NCI-H187 (cell line): Measurements from ENCODE around the gene MMP7.

Experiments
- DNase-seq, 2 experiments: peaks; one replicate each; lab custom pipeline; 2025; lab: John Stamatoyannopoulos, UW

MMP7 gene

DNA sequence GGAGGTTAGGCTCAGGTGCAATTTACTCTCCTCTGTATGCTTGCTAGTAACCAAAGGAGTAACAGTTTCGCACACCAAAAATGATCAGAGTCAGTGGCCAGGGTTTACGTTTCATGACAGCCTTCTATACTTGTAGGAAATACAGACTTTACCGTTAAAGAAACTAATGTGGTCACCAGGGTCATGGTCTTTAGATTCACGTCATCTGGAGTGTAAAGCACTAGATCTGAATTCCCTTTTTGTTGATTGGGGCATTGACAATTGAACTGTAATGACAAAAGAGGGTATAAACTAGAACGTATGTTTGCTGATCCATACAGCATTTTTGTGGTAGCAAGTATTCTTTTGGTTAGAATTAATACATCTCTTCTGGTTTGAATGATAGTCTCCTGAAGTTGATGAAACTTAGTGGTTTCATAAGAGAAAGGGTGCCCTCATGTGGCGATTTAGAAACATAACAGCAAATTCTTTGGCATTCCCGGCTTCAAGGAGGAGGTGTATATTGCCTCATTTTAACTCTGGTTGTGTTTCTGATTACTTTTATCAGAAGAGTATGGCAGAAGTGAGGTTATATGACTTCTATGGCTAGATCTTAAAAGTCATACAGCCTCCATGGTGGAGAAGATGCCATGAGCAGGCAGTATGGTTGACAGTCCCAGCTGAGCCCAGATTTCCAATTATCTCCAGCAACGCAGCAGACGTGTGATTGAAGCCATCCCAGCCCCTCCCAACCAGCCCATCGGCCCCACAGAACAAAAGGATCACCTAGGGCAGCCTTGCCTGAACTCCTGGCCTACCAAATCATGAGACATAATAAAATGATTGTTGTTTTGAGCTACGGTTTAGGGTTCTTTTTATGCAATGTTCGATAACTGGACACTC lies 35.1 kb downstream of the MMP7 start:
- peak; percentile 7 to 27 for DNase-seq

DNA sequence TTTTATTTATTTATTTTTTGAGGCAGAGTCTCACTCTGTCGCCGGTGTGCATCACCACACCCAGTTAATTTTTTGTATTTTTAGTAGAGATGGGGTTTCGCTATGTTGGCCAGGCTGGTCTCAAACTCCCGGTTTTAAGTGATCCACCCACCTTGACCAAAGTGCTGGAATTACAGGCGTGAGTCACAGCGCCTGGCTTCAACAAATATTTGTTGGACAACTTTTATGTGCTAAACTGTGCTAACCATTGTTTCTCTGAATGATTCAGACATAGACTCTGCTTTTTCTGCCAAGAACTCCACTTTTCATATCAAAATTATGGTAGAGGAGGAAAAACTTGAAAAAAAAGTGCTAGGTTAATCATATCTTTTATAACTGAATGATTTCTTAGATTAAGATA lies 36.3 kb downstream of the MMP7 start:
- no peak for DNase-seq

DNA sequence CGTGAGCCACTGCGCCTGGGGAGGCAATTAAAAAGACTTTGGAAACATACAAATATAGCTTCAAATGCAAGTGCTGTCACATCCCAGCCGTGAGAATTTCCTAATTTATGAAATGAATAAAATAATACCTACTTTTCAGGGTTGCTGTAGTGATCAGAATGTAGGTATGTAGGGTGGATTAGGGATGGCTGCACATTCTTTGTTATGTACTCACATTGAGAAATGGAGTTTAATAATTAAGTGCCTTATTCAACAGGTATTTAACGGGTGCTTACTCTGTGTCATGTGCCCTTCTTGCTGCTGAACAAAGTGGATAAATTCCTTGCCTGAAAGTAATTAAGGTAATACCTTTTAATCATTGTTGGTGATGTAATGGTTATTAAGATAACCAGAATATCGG lies 37.0 kb downstream of the MMP7 start:
- no peak for DNase-seq

DNA sequence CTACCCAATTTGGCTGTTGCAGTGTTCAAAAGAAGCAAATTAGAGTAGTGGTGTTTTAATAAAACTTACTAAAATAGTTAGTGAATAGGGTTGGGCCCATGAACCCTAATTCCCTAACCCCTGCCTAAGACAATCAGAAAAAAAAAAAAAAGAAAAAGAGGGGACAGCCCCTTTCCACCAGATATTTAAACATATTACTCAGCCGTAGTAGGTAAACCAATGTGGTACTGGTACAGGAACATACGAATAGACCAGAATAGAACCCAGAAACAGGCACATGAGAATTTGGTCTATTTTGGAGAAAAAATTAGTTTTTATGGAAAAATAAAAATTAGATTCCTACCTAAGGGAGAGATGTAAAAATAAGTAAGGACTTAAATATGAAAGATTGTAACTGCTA lies 38.6 kb downstream of the MMP7 start:
- no peak for DNase-seq

DNA sequence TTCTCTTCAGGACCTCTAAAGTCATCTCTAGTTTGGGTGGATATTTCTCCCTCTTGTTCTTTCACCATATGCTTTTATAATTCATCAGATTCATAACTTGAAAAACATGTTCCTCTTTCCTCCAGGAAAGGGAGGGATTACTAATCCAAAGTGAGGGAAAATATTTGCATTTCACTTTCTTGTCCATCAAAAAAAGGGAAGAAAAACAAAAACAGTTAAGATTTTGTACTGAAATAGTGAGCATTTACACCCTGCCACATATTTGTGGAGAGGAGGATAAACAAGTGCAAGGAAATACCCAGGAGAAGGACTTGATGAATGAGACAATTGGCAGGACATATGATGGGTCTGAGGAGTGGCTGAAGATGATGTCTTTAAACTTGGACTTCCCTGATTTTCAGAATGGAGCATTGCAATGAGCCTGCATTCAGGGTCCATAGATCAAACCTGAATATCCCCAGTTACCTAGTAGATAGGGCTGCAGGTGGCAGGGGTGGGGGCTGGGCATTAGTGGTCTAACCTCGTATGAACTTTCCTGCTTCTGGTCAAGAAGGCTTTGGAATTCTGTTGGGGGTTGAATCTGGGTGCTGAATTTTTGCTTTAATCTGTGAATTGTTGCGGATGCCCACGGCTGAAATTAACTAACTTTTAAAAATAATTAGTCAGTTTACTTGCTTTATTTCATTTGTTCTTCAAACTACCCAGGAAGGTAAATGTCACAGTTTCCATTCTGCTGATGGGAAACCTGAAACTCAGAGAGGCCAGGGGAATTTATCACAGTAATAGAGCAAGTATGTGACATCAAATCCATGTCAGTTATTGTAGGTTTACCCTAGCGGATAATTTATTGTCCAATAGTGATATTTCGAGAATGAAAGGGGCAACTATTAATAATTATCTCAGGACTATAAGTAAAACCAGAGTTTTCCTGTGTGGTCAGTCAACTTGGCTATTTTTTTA lies 41.1 kb downstream of the MMP7 start:
- DNase-seq: no peak

DNA sequence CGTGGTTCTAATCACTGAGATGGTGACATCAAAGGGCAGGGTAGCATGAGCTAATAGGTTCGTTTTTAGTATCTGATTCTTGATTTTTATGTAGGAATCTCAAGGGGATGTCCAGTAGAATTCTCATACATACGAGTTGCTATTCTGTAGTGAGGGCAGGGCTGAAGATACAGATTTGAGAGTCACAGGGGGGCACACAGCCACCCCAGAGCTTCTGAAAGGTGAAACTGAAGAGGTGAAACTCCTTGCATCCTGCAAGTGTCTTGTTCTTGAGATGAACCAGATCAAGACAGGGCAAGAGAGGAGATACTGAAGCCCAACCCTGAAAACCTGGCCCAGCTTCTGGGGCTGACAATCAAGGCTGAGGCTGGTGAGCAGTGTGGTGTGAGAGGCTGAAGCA lies 42.3 kb downstream of the MMP7 start:
- no peak for DNase-seq

DNA sequence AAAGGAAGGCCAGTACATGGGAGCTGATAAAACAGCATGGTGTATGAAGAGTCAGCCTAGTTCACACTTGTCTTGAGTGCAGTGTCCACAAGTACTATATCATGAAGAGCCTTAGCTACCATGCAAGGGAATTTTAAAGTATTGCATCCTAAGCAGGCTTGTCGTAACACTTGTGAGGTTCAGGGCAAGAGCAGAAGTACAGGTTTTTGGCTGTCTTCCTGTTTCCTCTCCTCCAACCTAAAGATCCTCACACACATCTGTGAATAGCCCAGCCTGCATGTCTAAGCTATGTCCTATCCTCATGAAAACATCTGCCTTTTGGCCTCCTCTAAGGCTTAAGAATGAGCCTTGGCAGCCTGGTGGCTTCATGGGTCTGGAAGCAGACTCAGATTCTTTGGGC lies 43.3 kb downstream of the MMP7 start:
- DNase-seq: no peak

DNA sequence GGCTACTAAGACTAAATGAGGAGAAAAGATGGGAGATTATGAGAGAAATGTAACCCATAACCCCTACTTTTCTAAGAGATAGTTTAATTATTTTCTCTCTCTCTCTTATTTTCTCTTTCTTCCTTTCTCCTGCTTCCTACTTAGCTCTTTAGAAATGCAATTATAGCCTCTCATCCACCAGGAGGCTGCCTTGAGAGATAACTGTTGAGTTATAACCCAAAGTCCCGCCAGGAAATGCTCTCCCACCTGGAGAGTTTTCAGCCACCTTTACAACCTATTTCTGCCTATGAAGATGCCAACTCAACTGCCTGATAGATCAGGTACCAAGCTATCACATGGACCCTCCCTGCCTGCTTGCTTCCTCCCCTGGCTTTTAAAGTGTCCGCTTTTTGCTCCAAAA lies 44.0 kb downstream of the MMP7 start:
- no peak for DNase-seq

- no peak for DNase-seq
These were observed 45.3 kb downstream of the MMP7 start for GRCh38 chr11:102485095-102485722.

DNA sequence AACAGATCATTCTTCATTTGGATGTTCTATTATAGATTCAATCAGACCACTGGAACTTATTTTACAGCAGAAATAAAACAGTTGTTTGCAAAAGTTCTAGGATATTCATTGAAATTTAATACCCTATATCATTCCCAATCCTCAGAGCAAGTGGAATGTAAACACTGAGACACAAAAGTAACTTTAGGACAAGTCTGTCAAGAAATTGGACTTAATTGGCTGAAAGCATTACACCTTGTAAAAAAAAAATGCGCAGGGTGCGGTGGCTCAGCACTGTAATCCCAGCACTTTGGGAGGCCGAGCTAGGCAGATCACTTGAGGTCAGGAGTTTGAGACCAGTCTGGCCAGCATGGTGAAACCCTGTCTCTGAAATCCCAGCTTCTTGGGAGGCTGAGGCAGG lies 48.1 kb downstream of the MMP7 start:
- no peak for DNase-seq

DNA sequence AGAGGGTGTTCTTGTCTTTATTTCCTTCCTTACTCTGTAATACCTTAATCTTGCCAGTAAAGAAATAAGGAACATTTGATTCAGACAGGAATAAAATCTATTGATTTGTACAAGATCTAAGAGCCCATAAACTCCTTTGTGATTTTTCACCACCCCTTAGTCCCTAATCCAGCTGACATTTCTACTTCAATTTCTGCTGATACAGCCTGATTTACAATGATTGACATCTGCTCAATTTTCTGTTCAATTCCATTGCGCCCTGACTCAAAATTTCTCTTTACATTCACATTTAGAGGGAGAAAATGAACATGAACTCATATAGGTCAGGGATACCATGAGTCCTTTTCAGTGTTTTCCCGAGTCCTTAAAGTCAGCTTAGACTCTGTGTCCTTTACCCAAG lies 50.8 kb downstream of the MMP7 start:
- no peak for DNase-seq

GRCh38 chr11:102478673-102479299 lies 51.8 kb downstream of the MMP7 start:
- DNase-seq: no peak

GRCh38 chr11:102476812-102477211 lies 53.7 kb downstream of the MMP7 start:
- DNase-seq: no peak

- DNase-seq: no peak
These were observed 54.5 kb downstream of the MMP7 start for GRCh38 chr11:102476069-102476468.

GRCh38 chr11:102473543-102473942 lies 57.0 kb downstream of the MMP7 start:
- DNase-seq: no peak

DNA sequence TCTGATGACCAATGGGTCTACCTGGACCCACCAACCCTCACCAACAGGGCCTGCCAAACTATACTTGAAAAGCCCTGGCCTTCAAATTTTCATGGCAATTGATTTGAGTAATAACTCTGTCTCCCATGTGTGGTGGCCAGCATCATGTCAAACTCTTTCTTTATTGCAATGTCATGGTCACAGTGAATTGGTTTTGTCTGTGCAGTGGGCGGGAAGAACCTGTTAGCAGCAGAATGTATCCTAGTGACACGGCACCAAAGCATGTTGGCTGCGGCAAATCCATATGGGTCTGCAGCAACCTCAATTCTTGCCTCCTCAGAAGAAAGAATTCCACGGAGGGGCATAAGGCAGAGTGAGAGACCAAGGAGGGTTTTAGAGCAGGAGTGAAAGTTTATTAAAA lies 58.4 kb downstream of the MMP7 start:
- no peak for DNase-seq

GRCh38 chr11:102471474-102471873 lies 59.1 kb downstream of the MMP7 start:
- no peak for DNase-seq
